Stomach (tissue), 4 donors: ENCODE measurements around the gene MMP21.

Source experiments
- CTCF ChIP-seq, 7 experiments: fragments of 450-650 bp in 4 of 7; fragments of 200-600 bp in 3 of 7; sonication (generic) in 3 of 7; IDR thresholded peaks; one replicate each; pipeline ENCODE4 v1.5.1; 2016 to 2019; ENCODE audit warnings: antibody characterized with exemption in 7 of 7, control low read depth in 2 of 7, mild to moderate bottlenecking in 1 of 7
- EP300 ChIP-seq: sonication (generic); formaldehyde crosslinking; IDR thresholded peaks from one replicate; pipeline ENCODE4 v1.6.1; 2017; ENCODE audit warnings: antibody characterized with exemption
- POLR2A ChIP-seq, 4 donors: fragments of 450-650 bp; IDR thresholded peaks; one replicate each; pipeline ENCODE4 v1.6.1; 2016; ENCODE audit warnings: antibody characterized with exemption in 4 of 4, control low read depth in 2 of 4, mild to moderate bottlenecking in 1 of 4, moderate library complexity in 1 of 4
- POLR2AphosphoS5 ChIP-seq, 3 donors: sonication (generic); formaldehyde crosslinking; IDR thresholded peaks; one replicate each; pipeline ENCODE4 v1.6.1; 2016; ENCODE audit warnings: antibody characterized with exemption in 3 of 3

GRCh38 chr10:125756196-125756595 is 19.4 kb downstream of the MMP21 start:
- TF ChIP-seq POLR2AphosphoS5 (IDR thresholded peaks at IDR 0.05) (no peak), POLR2A (IDR thresholded peaks at IDR 0.05) (no peak), CTCF (IDR thresholded peaks at IDR 0.05) (no peak), EP300 (no peak)
